ENCODE results near the gene NXT2. TPM values are rescaled to one million over a fixed set of nuclear protein-coding genes. Genes with fewer than 3 reads are reported as not detected.

Gene NXT2
- total RNA-seq (15.0 and 22.2 TPM in 2 replicates), polyA plus RNA-seq (6.3 and 6.7 TPM in 2 replicates)

- Histone ChIP-seq H3K27ac (peak within 1 kb of the TSS; percentile 96), H3K36me3 (replicated peaks; ENCODE audit: insufficient read depth, low read depth) (no peaks in the 10 kb centered on the region), H3K4me3 (peak within 1 kb of the TSS; percentile 30), H3K4me1 (ENCODE audit: insufficient read depth) (no peaks in the 10 kb centered on the region), H2AFZ (peak within 1 kb of the TSS; percentile 45), H3K27me3 (no peaks in the 10 kb centered on the region), H3K4me2 (peak within 1 kb of the TSS; percentile 69), H3K9me2 (replicated peaks; ENCODE audit: insufficient read depth) (no peaks in the 10 kb centered on the region), H3K9me3 (ENCODE audit: low read depth) (no peaks in the 10 kb centered on the region), H3K79me2 (no peaks in the 10 kb centered on the region), H4K20me1 (ENCODE audit: insufficient read depth, poor library complexity, severe bottlenecking) (no peaks in the 10 kb centered on the region)
- WGBS (ENCODE audit: low lambda C conversion rate, missing lambda C conversion rate): 49% methylated on average over 43 of the region's 43 CpGs
- peak; percentile 94 for DNase-seq (ENCODE audit: low spot score)
- TF ChIP-seq CTCF (IDR thresholded peaks at IDR 0.05; ENCODE audit: poor library complexity) (no peak), EZH2phosphoT487 (IDR thresholded peaks at IDR 0.05; ENCODE audit: low read depth, severe bottlenecking, unreplicated experiment) (no peak), EZH2 (IDR thresholded peaks at IDR 0.05; ENCODE audit: borderline replicate concordance) (no peak)
Measured at GRCh38 chrX:109536439-109537323, at the start of gene NXT2. Gene NXT2 (plus strand): TSS chrX:109536844. CDS start chrX:109537007, 163 bp downstream.

- Histone ChIP-seq H3K9me2 (replicated peaks; ENCODE audit: insufficient read depth) (no peaks in the 10 kb centered on the region), H4K20me1 (ENCODE audit: insufficient read depth, poor library complexity, severe bottlenecking) (no peaks in the 10 kb centered on the region)
- WGBS (ENCODE audit: low lambda C conversion rate, missing lambda C conversion rate): 60% methylated on average over 4 of the region's 4 CpGs
Measured at GRCh38 chrX:109487640-109488039, 49.0 kb upstream of the NXT2 start.

GRCh38 chrX:109489174-109489573, 47.5 kb upstream of the NXT2 start:
- TF ChIP-seq CTCF (IDR thresholded peaks at IDR 0.05; ENCODE audit: poor library complexity): no peak
- TF ChIP-seq EZH2phosphoT487 (IDR thresholded peaks at IDR 0.05; ENCODE audit: low read depth, severe bottlenecking, unreplicated experiment): no peak
- no peak for TF ChIP-seq EZH2 (IDR thresholded peaks at IDR 0.05; ENCODE audit: borderline replicate concordance)
- H3K27me3 ChIP-seq: no peaks in the 10 kb centered on the region
- H3K79me2 ChIP-seq: no peaks in the 10 kb centered on the region
- no peaks in the 10 kb centered on the region for H3K36me3 ChIP-seq (replicated peaks; ENCODE audit: insufficient read depth, low read depth)
- no peaks in the 10 kb centered on the region for H3K4me1 ChIP-seq (ENCODE audit: insufficient read depth)
- H3K27ac ChIP-seq: no peak overlapping the region
- H2AFZ ChIP-seq: no peak overlapping the region
- no peaks in the 10 kb centered on the region for H4K20me1 ChIP-seq (ENCODE audit: insufficient read depth, poor library complexity, severe bottlenecking)
- H3K9me3 ChIP-seq (ENCODE audit: low read depth): no peaks in the 10 kb centered on the region
- H3K4me2 ChIP-seq: no peak overlapping the region
- no peak for DNase-seq (ENCODE audit: low spot score)
- H3K4me3 ChIP-seq: no peak overlapping the region
- H3K9me2 ChIP-seq (replicated peaks; ENCODE audit: insufficient read depth): no peaks in the 10 kb centered on the region
- WGBS (ENCODE audit: low lambda C conversion rate, missing lambda C conversion rate): 61% methylated on average over 2 of the region's 2 CpGs

More at GRCh38 chrX:109487640-109488039, 49.0 kb upstream of the NXT2 start:
- Histone ChIP-seq H3K36me3 (replicated peaks; ENCODE audit: insufficient read depth, low read depth) (no peaks in the 10 kb centered on the region), H3K79me2 (no peaks in the 10 kb centered on the region), H3K4me3 (no peak overlapping the region), H3K9me3 (ENCODE audit: low read depth) (no peaks in the 10 kb centered on the region), H3K27me3 (no peaks in the 10 kb centered on the region), H2AFZ (no peak overlapping the region), H3K4me1 (ENCODE audit: insufficient read depth) (no peaks in the 10 kb centered on the region), H3K27ac (no peak overlapping the region), H3K4me2 (no peak overlapping the region)
- DNase-seq (ENCODE audit: low spot score): no peak
- TF ChIP-seq EZH2phosphoT487 (IDR thresholded peaks at IDR 0.05; ENCODE audit: low read depth, severe bottlenecking, unreplicated experiment) (no peak), EZH2 (IDR thresholded peaks at IDR 0.05; ENCODE audit: borderline replicate concordance) (no peak), CTCF (IDR thresholded peaks at IDR 0.05; ENCODE audit: poor library complexity) (no peak)

Data from hepatocyte (in vitro differentiated cells).